GM18951 (cell line): Measurements from ENCODE around the gene ZNF14.

Source experiments
- POLR2A ChIP-seq: IDR thresholded peaks from 4 replicates; pipeline ENCODE4 v1.6.1; 2011; ENCODE audit warnings: mild to moderate bottlenecking; ENCODE audit not compliant: insufficient read length, insufficient read depth; ENCODE audit errors: extremely low read depth
- in situ Hi-C: fragments of 300-500 bp; cut with MboI; formaldehyde crosslinking; loops from one replicate; pipeline ENCODE4 v1.12.0; 2022; ENCODE audit warnings: low sequenced_read_pairs, mixed read lengths, inconsistent platforms; ENCODE audit not compliant: unreplicated experiment

Gene ZNF14

DNA sequence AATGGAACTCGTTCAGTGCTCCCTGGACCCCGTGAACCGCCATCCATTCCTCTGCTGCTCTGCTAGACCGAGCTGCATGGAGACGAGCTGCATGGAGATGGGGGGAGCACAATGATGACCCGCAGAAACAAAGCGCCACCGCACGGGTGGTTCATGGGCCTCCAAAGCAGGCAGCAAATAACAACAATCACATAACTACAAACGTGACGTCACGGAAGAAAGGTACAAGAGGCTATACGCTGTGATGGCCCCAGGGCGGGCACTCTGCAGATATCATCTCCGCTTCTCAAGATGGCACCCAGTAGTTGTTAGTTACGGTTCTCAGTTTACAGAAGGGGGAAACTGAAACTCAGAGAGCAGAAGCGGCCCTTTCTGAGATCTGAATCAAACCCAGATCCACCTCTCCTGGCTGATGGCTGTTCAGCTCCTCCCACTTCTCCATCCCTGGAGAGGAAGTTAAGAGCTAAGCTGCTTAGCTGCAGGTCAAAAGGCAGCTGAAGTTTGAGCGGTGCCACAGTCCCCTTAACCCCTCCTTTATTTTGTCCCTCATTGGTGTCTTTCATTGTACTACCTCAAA is 71.1 kb downstream of the ZNF14 start:
- in situ Hi-C loops: no loop called here
- TF ChIP-seq POLR2A: peak; percentile 67

- in situ Hi-C loops: no loop called here
- TF ChIP-seq POLR2A: no peak
Measured at GRCh38 chr19:19661141-19661674, 71.7 kb downstream of the ZNF14 start.
